BJ (cell line): ENCODE measurements around the gene LRRC8D. TPM values are rescaled to one million over a fixed set of nuclear protein-coding genes. Genes with fewer than 3 reads are reported as not detected.
"Not testable (repeated sequence)": the region's sequence is repeated elsewhere in the genome, so short reads cannot be mapped to it uniquely, and the experiment has no call there.

Source experiments
- CTCF ChIA-PET: fragments of 350-600 bp; formaldehyde crosslinking; extraction: SDS; loops from one replicate; lab custom pipeline; 2021; ENCODE audit warnings: antibody characterized with exemption, inconsistent platforms; lab: Yijun Ruan, JAX
- POLR2A ChIA-PET: fragments of 300-600 bp; sonication (Branson Sonifier 250); formaldehyde crosslinking; extraction: SDS; loops from one replicate; lab custom pipeline; 2021; ENCODE audit warnings: antibody characterized with exemption; lab: Charles Lee
- DNase-seq: peaks from one replicate; pipeline ENCODE4 v3.0.0-alpha.2; 2011; ENCODE audit warnings: low read depth
- H3K27me3 ChIP-seq: 2 replicates; pipeline ENCODE4 v1.6.0; 2011; ENCODE audit warnings: low read length; ENCODE audit not compliant: control insufficient read depth, insufficient read depth
- H3K36me3 ChIP-seq: 2 replicates; pipeline ENCODE4 v1.5.1; 2011; ENCODE audit warnings: low read length; ENCODE audit not compliant: control insufficient read depth, insufficient read depth
- H3K4me3 ChIP-seq: 2 replicates; pipeline ENCODE4 v1.5.1; 2011; ENCODE audit warnings: low read depth, mild to moderate bottlenecking, control low read depth, low read length
- polyA plus RNA-seq: library from polyadenylated mRNA; depleted of rRNA; stranded (reverse); fragments of >200 nt; gene quantifications from 2 replicates; pipeline ENCODE4 v1.2.3, GENCODE V29; 2011
- TF ChIP-seq, protein P1 (sequence below): IDR thresholded peaks from 2 replicates; pipeline ENCODE4 v1.5.1; 2011; ENCODE audit warnings: low read depth, mild to moderate bottlenecking, control low read depth, inconsistent platforms, low read length, moderate library complexity; ENCODE audit not compliant: insufficient read depth

Gene LRRC8D
- polyA plus RNA-seq, 1 experiment, result 51.9 TPM

GRCh38 chr1:89922911-89923310 lies 102.1 kb downstream of the LRRC8D start:
- POLR2A ChIA-PET, result no interaction called here
- CTCF ChIA-PET, result no interaction called here
- Histone ChIP-seq H3K36me3 (no peaks in the 10 kb centered on the region), H3K27me3 (no peaks in the 10 kb centered on the region), H3K4me3 (no peak overlapping the region)
- TF ChIP-seq, protein P1, sequence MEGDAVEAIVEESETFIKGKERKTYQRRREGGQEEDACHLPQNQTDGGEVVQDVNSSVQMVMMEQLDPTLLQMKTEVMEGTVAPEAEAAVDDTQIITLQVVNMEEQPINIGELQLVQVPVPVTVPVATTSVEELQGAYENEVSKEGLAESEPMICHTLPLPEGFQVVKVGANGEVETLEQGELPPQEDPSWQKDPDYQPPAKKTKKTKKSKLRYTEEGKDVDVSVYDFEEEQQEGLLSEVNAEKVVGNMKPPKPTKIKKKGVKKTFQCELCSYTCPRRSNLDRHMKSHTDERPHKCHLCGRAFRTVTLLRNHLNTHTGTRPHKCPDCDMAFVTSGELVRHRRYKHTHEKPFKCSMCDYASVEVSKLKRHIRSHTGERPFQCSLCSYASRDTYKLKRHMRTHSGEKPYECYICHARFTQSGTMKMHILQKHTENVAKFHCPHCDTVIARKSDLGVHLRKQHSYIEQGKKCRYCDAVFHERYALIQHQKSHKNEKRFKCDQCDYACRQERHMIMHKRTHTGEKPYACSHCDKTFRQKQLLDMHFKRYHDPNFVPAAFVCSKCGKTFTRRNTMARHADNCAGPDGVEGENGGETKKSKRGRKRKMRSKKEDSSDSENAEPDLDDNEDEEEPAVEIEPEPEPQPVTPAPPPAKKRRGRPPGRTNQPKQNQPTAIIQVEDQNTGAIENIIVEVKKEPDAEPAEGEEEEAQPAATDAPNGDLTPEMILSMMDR, result no peak
- no peak for DNase-seq

DNA sequence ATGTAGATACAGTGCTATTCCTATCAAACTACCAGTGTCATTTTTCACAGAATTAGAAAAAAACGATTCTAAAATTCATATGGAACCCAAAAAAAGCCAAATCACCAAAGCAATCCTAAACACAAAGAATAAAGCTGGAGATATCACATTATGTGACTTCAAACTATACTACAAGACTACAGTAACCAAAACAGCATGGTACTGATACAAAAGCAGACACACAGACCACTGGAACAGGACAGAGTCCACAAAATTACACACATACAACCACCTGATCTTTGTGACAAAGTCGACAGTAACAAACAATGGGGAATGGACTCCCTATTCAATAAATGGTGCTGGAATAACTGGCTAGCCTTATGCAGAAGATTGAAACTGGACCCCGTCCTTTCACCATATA lies 102.7 kb downstream of the LRRC8D start:
- Histone ChIP-seq H3K36me3 (no peaks in the 10 kb centered on the region), H3K27me3 (no peaks in the 10 kb centered on the region), H3K4me3 (no peak overlapping the region)
- ChIA-PET POLR2A (no interaction called here), CTCF (no interaction called here)
- DNase-seq, result no peak
- TF ChIP-seq, protein P1, result no peak

DNA sequence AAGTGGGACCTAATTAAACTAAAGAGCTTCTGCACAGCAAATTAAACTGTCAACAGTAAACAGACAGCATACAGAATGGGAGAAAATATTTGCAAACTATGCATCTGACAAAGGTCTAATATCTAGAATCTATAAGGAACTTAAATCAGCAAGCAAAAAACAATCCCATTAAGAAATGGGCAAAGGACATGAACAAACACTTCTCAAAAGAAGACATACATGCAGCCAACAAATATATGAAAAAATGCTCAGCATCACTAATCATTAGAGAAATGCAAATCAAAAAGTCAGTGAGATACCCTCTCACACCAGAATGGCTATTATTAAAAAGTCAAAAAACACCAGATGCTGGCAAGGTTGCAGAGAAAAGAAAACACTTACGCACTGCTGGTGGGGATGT lies 103.2 kb downstream of the LRRC8D start:
- POLR2A ChIA-PET, DNase-seq, CTCF ChIA-PET, H3K27me3 ChIP-seq, H3K36me3 ChIP-seq, H3K4me3 ChIP-seq: not testable (repeated sequence)

DNA sequence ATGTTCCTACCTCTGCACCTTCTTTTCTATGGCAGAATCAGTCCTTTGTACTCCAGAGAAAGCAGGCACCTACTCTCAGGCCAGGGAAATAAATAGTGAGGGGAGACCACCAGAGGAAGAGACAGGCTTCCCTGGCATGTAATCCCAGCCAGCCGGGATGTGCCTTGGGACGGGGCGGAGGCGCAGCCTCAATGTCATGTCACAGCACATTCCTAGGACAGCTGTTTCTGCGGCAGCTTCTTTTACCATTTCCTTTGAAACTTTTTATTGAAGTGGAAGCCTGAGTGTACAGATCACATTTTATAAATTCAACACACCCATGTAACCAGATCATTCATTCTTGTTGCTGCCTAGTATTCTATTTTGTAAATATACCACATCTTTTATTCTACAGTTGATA lies 106.2 kb downstream of the LRRC8D start:
- ChIA-PET POLR2A (no interaction called here), CTCF (interaction anchor here (1.3 kb wide), 2 partner anchors 8 to 10 kb away, joined by 3 to 4 read pairs; no protein-coding TSS in a partner anchor)
- no peaks in the 10 kb centered on the region for H3K36me3 ChIP-seq
- TF ChIP-seq, protein P1, result no peak
- no peak overlapping the region for H3K4me3 ChIP-seq
- DNase-seq, result no peak
- no peaks in the 10 kb centered on the region for H3K27me3 ChIP-seq

- TF ChIP-seq, protein P1, result no peak
- no peaks in the 10 kb centered on the region for H3K27me3 ChIP-seq
- no peaks in the 10 kb centered on the region for H3K36me3 ChIP-seq
- CTCF ChIA-PET, result interaction anchor here (1.3 kb wide), 2 partner anchors 8 to 10 kb away, joined by 3 to 4 read pairs; no protein-coding TSS in a partner anchor
- POLR2A ChIA-PET, result no interaction called here
- no peak overlapping the region for H3K4me3 ChIP-seq
- DNase-seq, result no peak
Measured at GRCh38 chr1:89927478-89927877, 106.6 kb downstream of the LRRC8D start.

- H3K4me3 ChIP-seq, result no peak overlapping the region
- POLR2A ChIA-PET, result no interaction called here
- TF ChIP-seq, protein P1, result no peak
- peaks cover 3% of the 10 kb centered on the region; the same call in 1 of the 2 replicates for H3K36me3 ChIP-seq
- no peak for DNase-seq
- no peaks in the 10 kb centered on the region for H3K27me3 ChIP-seq
- CTCF ChIA-PET, result interaction anchor here (0.6 to 1.3 kb wide), 4 partner anchors 9 to 85 kb away, joined by 3 read pairs; no protein-coding TSS in a partner anchor
Measured at GRCh38 chr1:89928506-89928905, 107.7 kb downstream of the LRRC8D start.
